ENCODE measurements around the gene APEH. TPM values are rescaled to one million over a fixed set of nuclear protein-coding genes. Genes with fewer than 3 reads are reported as not detected.

Gene APEH
- total RNA-seq, 4 donors from 2014 or later, result 35.3 to 78.7 (median 61.4) TPM

DNA sequence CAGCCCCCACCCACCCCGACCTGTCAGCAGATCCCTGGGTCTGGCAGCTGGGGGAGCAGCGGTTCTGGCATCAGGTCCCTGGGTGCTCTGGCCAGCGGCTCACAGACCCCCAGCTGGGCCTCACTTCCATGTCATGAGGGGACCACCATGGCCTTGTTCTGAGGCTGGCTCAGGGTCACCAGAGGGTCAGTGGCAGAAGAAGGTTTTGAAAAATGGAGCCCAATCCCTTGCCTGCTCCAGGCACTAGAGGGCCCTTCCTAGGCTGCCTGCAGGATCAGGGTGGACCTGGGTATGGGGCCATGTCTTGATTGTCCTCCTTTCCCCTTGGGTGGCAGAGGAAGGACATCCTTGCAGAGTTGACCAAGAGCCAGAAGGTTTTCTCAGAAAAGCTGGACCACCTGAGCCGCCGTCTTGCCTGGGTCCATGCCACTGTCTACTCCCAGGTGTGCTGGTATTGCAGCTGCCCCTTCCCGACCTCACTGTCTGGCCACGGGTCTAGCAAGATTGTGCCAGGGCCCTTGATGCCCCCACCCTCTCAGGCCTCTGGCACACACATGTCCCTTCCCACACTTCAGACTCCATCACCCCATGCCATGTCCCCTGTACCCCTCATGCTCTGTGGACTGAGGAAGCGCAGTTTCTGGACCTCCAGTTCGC lies 32.4 kb downstream of the APEH start:
- Histone ChIP-seq H3K27ac (no peak overlapping the region), H3K4me3 (no peak overlapping the region), H3K4me1 (no peaks in the 10 kb centered on the region), H3K9me3 (no peaks in the 10 kb centered on the region), H3K27me3 (no peaks in the 10 kb centered on the region), H3K36me3 (no peaks in the 10 kb centered on the region)
- no peak for DNase-seq
- TF ChIP-seq CTCF (IDR thresholded peaks at IDR 0.05), result no peak
- no peak for TF ChIP-seq POLR2A (IDR thresholded peaks at IDR 0.05)
- intact Hi-C loops (cut with DNase I; ENCODE audit: low total_unique reads), result loop anchor here (10.0 kb wide), 1 partner anchor 128 kb away; no protein-coding TSS in a partner anchor

DNA sequence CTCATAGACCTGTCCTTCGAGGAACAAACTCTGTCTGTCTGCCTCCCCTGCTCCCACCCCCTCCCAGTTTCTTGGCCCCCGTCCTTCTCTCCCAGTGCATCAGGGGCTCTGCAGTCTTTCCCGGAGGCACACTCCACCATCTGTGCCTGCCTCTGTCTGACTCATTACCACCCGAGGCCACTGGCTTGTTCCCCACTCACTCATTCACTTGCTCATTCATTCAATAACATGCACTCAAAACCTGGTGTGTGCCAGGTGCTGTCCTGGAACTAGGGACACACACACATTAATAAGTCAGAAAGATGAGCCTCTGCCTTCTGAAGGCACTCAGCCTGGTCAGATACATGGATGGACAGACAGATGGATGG lies 32.9 kb downstream of the APEH start:
- DNase-seq, result no peak
- H3K36me3 ChIP-seq, result no peaks in the 10 kb centered on the region
- intact Hi-C loops (cut with DNase I; ENCODE audit: low total_unique reads), result loop anchor here (10.0 kb wide), 1 partner anchor 128 kb away; no protein-coding TSS in a partner anchor
- H3K27ac ChIP-seq, result no peak overlapping the region
- H3K9me3 ChIP-seq, result no peaks in the 10 kb centered on the region
- H3K4me3 ChIP-seq, result no peak overlapping the region
- H3K4me1 ChIP-seq, result no peaks in the 10 kb centered on the region
- TF ChIP-seq POLR2A (IDR thresholded peaks at IDR 0.05) (no peak), CTCF (IDR thresholded peaks at IDR 0.05) (no peak)
- H3K27me3 ChIP-seq, result no peaks in the 10 kb centered on the region

DNA sequence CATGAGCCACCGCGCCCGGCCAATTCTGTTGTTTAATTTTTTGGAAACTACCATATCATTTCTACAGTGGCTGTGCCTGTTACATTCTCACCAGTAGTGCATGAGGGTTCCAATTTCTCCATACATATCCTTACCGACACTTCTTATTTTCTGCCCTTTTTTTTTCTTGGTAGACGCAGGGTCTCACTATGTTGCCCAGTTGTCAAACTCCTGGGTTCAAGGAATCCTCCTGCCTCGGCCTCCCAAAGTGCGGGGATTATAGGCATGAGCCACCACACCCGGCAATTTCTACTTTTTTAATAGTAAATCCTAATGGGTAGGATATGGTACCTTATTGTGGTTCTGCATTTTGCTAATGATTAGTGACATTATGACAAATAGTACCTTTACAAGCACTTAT lies 35.7 kb downstream of the APEH start:
- intact Hi-C loops (cut with DNase I; ENCODE audit: low total_unique reads), result loop anchor here (10.0 kb wide), 1 partner anchor 125 kb away; no protein-coding TSS in a partner anchor
- Histone ChIP-seq H3K27ac (no peak overlapping the region), H3K36me3 (no peaks in the 10 kb centered on the region), H3K4me3 (no peak overlapping the region), H3K9me3 (no peaks in the 10 kb centered on the region), H3K27me3 (no peaks in the 10 kb centered on the region), H3K4me1 (no peaks in the 10 kb centered on the region)
- TF ChIP-seq POLR2A (IDR thresholded peaks at IDR 0.05) (no peak), CTCF (IDR thresholded peaks at IDR 0.05) (no peak)
- no peak for DNase-seq

DNA sequence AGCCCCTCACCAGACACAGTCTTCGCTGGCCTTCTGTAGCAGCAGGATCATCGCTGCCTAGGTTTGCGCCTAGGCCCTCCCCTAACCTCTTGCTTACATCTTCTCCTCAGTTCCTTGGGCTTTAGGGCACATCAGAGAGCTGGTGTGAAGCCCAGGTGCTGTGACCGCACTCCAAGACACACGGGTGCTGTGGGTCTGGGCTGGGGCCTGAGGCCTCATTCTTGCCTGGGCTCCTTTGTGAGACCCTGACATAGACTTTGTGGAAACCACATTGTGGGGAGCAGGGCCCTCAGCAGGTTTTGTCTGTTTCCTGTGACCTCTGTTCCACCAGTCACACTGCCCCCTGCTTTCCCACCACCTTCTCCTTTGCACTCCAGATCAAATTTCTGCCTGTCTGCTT lies 37.3 kb downstream of the APEH start:
- no peaks in the 10 kb centered on the region for H3K27me3 ChIP-seq
- TF ChIP-seq CTCF (IDR thresholded peaks at IDR 0.05), result no peak
- H3K36me3 ChIP-seq, result no peaks in the 10 kb centered on the region
- H3K9me3 ChIP-seq, result no peaks in the 10 kb centered on the region
- no peak overlapping the region for H3K27ac ChIP-seq
- intact Hi-C loops (cut with DNase I; ENCODE audit: low total_unique reads), result no loop called here
- DNase-seq, result no peak
- H3K4me3 ChIP-seq, result no peak overlapping the region
- no peaks in the 10 kb centered on the region for H3K4me1 ChIP-seq

- no peak overlapping the region for H3K27ac ChIP-seq
- intact Hi-C loops (cut with DNase I; ENCODE audit: low total_unique reads), result no loop called here
- no peak for DNase-seq
- no peaks in the 10 kb centered on the region for H3K36me3 ChIP-seq
- TF ChIP-seq POLR2A (IDR thresholded peaks at IDR 0.05), result no peak
- no peak for TF ChIP-seq CTCF (IDR thresholded peaks at IDR 0.05)
- H3K4me1 ChIP-seq, result no peaks in the 10 kb centered on the region
- no peaks in the 10 kb centered on the region for H3K27me3 ChIP-seq
- no peak overlapping the region for H3K4me3 ChIP-seq
- H3K9me3 ChIP-seq, result no peaks in the 10 kb centered on the region
Measured at GRCh38 chr3:49712166-49712565, 38.0 kb downstream of the APEH start.
